Caco-2 (cell line): ENCODE results near the gene TAGLN2. TPM values are rescaled to one million over a fixed set of nuclear protein-coding genes. Genes with fewer than 3 reads are reported as not detected.

Experiments used
- BruUV-seq: library from RNA; stranded (reverse); fragments of 400-500 nt; replicated peaks from 2 replicates; lab custom pipeline; 2021; lab: Mats Ljungman, UMichigan
- CTCF ChIA-PET: fragments of 300-600 bp; sonication (Branson Sonifier 250); formaldehyde crosslinking; loops from one replicate; lab custom pipeline; 2022; ENCODE audit warnings: antibody characterized with exemption; lab: Charles Lee
- POLR2A ChIA-PET: fragments of 300-600 bp; sonication (Branson Sonifier 250); formaldehyde crosslinking; loops from one replicate; lab custom pipeline; 2022; ENCODE audit warnings: antibody characterized with exemption; lab: Charles Lee
- DNase-seq, 2 experiments: peaks; one replicate each; pipeline versions ENCODE4 v3.0.0 to v3.0.0-alpha.2; 2020 to 2022
- H3K27me3 ChIP-seq: replicated peaks from 2 replicates; pipeline ENCODE4 v1.6.0; 2011; ENCODE audit warnings: low read length; ENCODE audit not compliant: control insufficient read depth, insufficient read depth
- H3K36me3 ChIP-seq: 2 replicates; pipeline ENCODE4 v1.5.1; 2011; ENCODE audit warnings: low read length; ENCODE audit not compliant: control insufficient read depth, insufficient read depth
- H3K4me1 ChIP-seq: fragments of 250-450 bp; sonication (Bioruptor Pico); 2 replicates; pipeline ENCODE4 v1.5.1; 2020; ENCODE audit warnings: mild to moderate bottlenecking
- H3K4me3 ChIP-seq: 2 replicates; pipeline ENCODE4 v1.5.1; 2011; ENCODE audit warnings: low read depth, mild to moderate bottlenecking, control low read depth, low read length
- H3K9me3 ChIP-seq: fragments of 250-450 bp; sonication (Bioruptor Pico); 2 replicates; pipeline ENCODE4 v1.5.1; 2020; ENCODE audit warnings: mild to moderate bottlenecking, moderate library complexity
- H3K27ac Mint-ChIP-seq: one replicate; pipeline ENCODE4 v1.8.0; 2022; ENCODE audit warnings: mixed read lengths; ENCODE audit not compliant: unreplicated experiment
- H3K27me3 Mint-ChIP-seq: one replicate; pipeline ENCODE4 v1.8.0; 2022; ENCODE audit warnings: mixed read lengths; ENCODE audit not compliant: insufficient read depth, unreplicated experiment
- H3K36me3 Mint-ChIP-seq: one replicate; pipeline ENCODE4 v1.8.0; 2022; ENCODE audit warnings: mild to moderate bottlenecking, mixed read lengths; ENCODE audit not compliant: insufficient read depth, unreplicated experiment
- H3K4me1 Mint-ChIP-seq: one replicate; pipeline ENCODE4 v1.8.0; 2022; ENCODE audit warnings: low read depth, mixed read lengths; ENCODE audit not compliant: unreplicated experiment
- H3K4me3 Mint-ChIP-seq: one replicate; pipeline ENCODE4 v1.8.0; 2022; ENCODE audit warnings: mild to moderate bottlenecking, moderate library complexity, mixed read lengths; ENCODE audit not compliant: unreplicated experiment
- H3K9me3 Mint-ChIP-seq: one replicate; pipeline ENCODE4 v1.8.0; 2022; ENCODE audit warnings: mixed read lengths; ENCODE audit not compliant: unreplicated experiment
- CTCF ChIP-seq, 2 experiments: fragments of 200-600 bp in 1 of 2; IDR thresholded peaks; 1 replicate in 1 of 2; 2 replicates in 1 of 2; pipeline versions ENCODE4 v1.5.1 to v1.8.0; 2011 to 2022; ENCODE audit warnings: antibody characterized with exemption in 1 of 2, control low read depth in 1 of 2, inconsistent platforms in 1 of 2, low read depth in 1 of 2, low read length in 1 of 2, mild to moderate bottlenecking in 1 of 2, moderate library complexity in 1 of 2; ENCODE audit not compliant: insufficient read depth in 1 of 2, severe bottlenecking in 1 of 2, unreplicated experiment in 1 of 2
- intact Hi-C: fragments of 100-400 bp; cut with micrococcal nuclease; formaldehyde crosslinking; loops from one replicate; pipeline ENCODE4 v1.10.0; 2022; ENCODE audit not compliant: unreplicated experiment
- total RNA-seq: library from RNA; stranded (reverse); gene quantifications from 2 replicates; pipeline ENCODE4 v1.2.3, GENCODE V29; 2022

The TAGLN2 gene
- total RNA-seq, 1 experiment from 2014 or later: 531 TPM

GRCh38 chr1:159940006-159940620 lies 14.8 kb upstream of the TAGLN2 start:
- peaks cover 2% of the 10 kb centered on the region; the same call in 1 of the 2 replicates for H3K36me3 ChIP-seq
- peaks cover 15% of the 10 kb centered on the region for H3K36me3 Mint-ChIP-seq
- H3K4me1 Mint-ChIP-seq: peaks cover 60% of the 10 kb centered on the region
- CTCF ChIA-PET: interaction anchor here (0.7 to 10.1 kb wide), 6 partner anchors 17 to 159 kb away, joined by 3 to 129 read pairs (median 4); partner anchors contain the start of gene DUSP23
- no TSS peak for BruUV-seq
- no peaks in the 10 kb centered on the region for H3K9me3 ChIP-seq
- intact Hi-C loops: no loop called here
- H3K27ac Mint-ChIP-seq: peak overlapping the region; percentile 73
- TF ChIP-seq CTCF (IDR thresholded peaks at IDR 0.05; ENCODE audit: insufficient read depth in 1 of 2, low read depth in 1 of 2, low read length in 1 of 2, severe bottlenecking in 1 of 2, unreplicated experiment in 1 of 2): no peak
- H3K9me3 Mint-ChIP-seq: no peaks in the 10 kb centered on the region
- POLR2A ChIA-PET: interaction anchor here (1.0 kb wide), 1 partner anchor 18 kb away, joined by 3 read pairs; no protein-coding TSS in a partner anchor
- H3K4me1 ChIP-seq: peaks cover 68% of the 10 kb centered on the region
- H3K27me3 ChIP-seq: no peaks in the 10 kb centered on the region
- DNase-seq: peak in 1 of 2 experiments; percentile 37
- no peak overlapping the region for H3K4me3 ChIP-seq
- peak overlapping the region; percentile 53 for H3K4me3 Mint-ChIP-seq
- no peaks in the 10 kb centered on the region for H3K27me3 Mint-ChIP-seq

- peaks cover 15% of the 10 kb centered on the region for H3K36me3 Mint-ChIP-seq
- no TSS peak for BruUV-seq
- DNase-seq: peak; percentile 66 to 72
- Histone ChIP-seq H3K27me3 (no peaks in the 10 kb centered on the region), H3K9me3 (no peaks in the 10 kb centered on the region), H3K36me3 (peaks cover 2% of the 10 kb centered on the region; the same call in 1 of the 2 replicates), H3K4me3 (no peak overlapping the region), H3K4me1 (peaks cover 63% of the 10 kb centered on the region)
- TF ChIP-seq CTCF (IDR thresholded peaks at IDR 0.05; ENCODE audit: insufficient read depth in 1 of 2, low read depth in 1 of 2, low read length in 1 of 2, severe bottlenecking in 1 of 2, unreplicated experiment in 1 of 2): no peak
- peak overlapping the region; percentile 53 for H3K4me3 Mint-ChIP-seq
- intact Hi-C loops: loop anchor here (1.0 to 10.0 kb wide), 3 partner anchors 19 to 145 kb away; partner anchors contain the start of gene KCNJ9
- ChIA-PET POLR2A (interaction anchor here (1.0 kb wide), 1 partner anchor 19 kb away, joined by 3 read pairs; no protein-coding TSS in a partner anchor), CTCF (interaction anchor here (0.7 to 10.1 kb wide), 6 partner anchors 18 to 159 kb away, joined by 3 to 129 read pairs (median 4); partner anchors contain the start of gene DUSP23)
- H3K4me1 Mint-ChIP-seq: peaks cover 55% of the 10 kb centered on the region
- H3K27me3 Mint-ChIP-seq: no peaks in the 10 kb centered on the region
- peak overlapping the region; percentile 73 for H3K27ac Mint-ChIP-seq
- no peaks in the 10 kb centered on the region for H3K9me3 Mint-ChIP-seq
Observed at GRCh38 chr1:159939678-159940002, 14.3 kb upstream of the TAGLN2 start.

GRCh38 chr1:159938905-159939677 lies 13.8 kb upstream of the TAGLN2 start:
- Mint-ChIP-seq H3K4me1 (peaks cover 53% of the 10 kb centered on the region), H3K27ac (peak overlapping the region; percentile 73), H3K36me3 (peaks cover 15% of the 10 kb centered on the region), H3K9me3 (no peaks in the 10 kb centered on the region), H3K27me3 (no peaks in the 10 kb centered on the region), H3K4me3 (peak overlapping the region; percentile 53)
- Histone ChIP-seq H3K27me3 (no peaks in the 10 kb centered on the region), H3K4me1 (peaks cover 59% of the 10 kb centered on the region), H3K36me3 (peaks cover 6% of the 10 kb centered on the region), H3K4me3 (no peak overlapping the region), H3K9me3 (no peaks in the 10 kb centered on the region)
- intact Hi-C loops: loop anchor here (1.0 to 10.0 kb wide), 3 partner anchors 20 to 146 kb away; partner anchors contain the start of gene KCNJ9
- ChIA-PET POLR2A (interaction anchor here (0.9 to 1.0 kb wide), 2 partner anchors 8 to 19 kb away, joined by 3 read pairs; no protein-coding TSS in a partner anchor), CTCF (interaction anchor here (0.7 to 10.1 kb wide), 6 partner anchors 18 to 158 kb away, joined by 3 to 129 read pairs (median 4); partner anchors contain the start of gene DUSP23)
- no peak for DNase-seq
- no peak for TF ChIP-seq CTCF (IDR thresholded peaks at IDR 0.05; ENCODE audit: insufficient read depth in 1 of 2, low read depth in 1 of 2, low read length in 1 of 2, severe bottlenecking in 1 of 2, unreplicated experiment in 1 of 2)
- no TSS peak for BruUV-seq
